Neural cell (in vitro differentiated cells): Measurements from ENCODE around the gene PARP12. TPM values are rescaled to one million over a fixed set of nuclear protein-coding genes. Genes with fewer than 3 reads are reported as not detected.

Experiments
- H2AFZ ChIP-seq: fragments of 200-600, 300-800 bp; sonication (generic), shearing (Covaris generic); 2 replicates; pipeline ENCODE4 v1.6.0; 2014; ENCODE audit warnings: low read depth, mild to moderate bottlenecking, antibody characterized with exemption, low read length, moderate library complexity
- H3F3A ChIP-seq: fragments of 200-600 bp; shearing (Covaris generic); 2 replicates; pipeline ENCODE4 v1.6.1; 2016; ENCODE audit warnings: mild to moderate bottlenecking, moderate library complexity, mixed read lengths, antibody characterized with exemption, low read length; ENCODE audit not compliant: insufficient read depth, poor library complexity, severe bottlenecking
- H3K27ac ChIP-seq: fragments of 200-600, 300-800 bp; sonication (generic), shearing (Covaris generic); 2 replicates; pipeline ENCODE4 v1.5.1; 2014; ENCODE audit warnings: mild to moderate bottlenecking, low read length, moderate library complexity
- H3K27me3 ChIP-seq: fragments of 300-800, 200-600 bp; sonication (generic), shearing (Covaris generic); 2 replicates; pipeline ENCODE4 v1.6.0; 2014; ENCODE audit warnings: mild to moderate bottlenecking, low read depth, low read length, moderate library complexity; ENCODE audit not compliant: insufficient read depth
- H3K36me3 ChIP-seq: fragments of 300-800, 200-600 bp; sonication (generic), shearing (Covaris generic); 2 replicates; pipeline ENCODE4 v1.5.1; 2014; ENCODE audit warnings: mild to moderate bottlenecking, antibody characterized with exemption, low read length, moderate library complexity; ENCODE audit not compliant: insufficient read depth
- H3K4me2 ChIP-seq: fragments of 300-800, 200-600 bp; sonication (generic), shearing (Covaris generic); 2 replicates; pipeline ENCODE4 v1.6.0; 2014; ENCODE audit warnings: mild to moderate bottlenecking, low read length
- H3K4me3 ChIP-seq: fragments of 300-800, 200-600 bp; sonication (generic), shearing (Covaris generic); 2 replicates; pipeline ENCODE4 v1.5.1; 2014; ENCODE audit warnings: mild to moderate bottlenecking, low read length, moderate library complexity
- H3K79me2 ChIP-seq: fragments of 200-600 bp; shearing (Covaris generic); replicated peaks from 2 replicates; pipeline ENCODE4 v1.6.0; 2014; ENCODE audit warnings: mild to moderate bottlenecking, low read length, moderate library complexity; ENCODE audit not compliant: insufficient read depth
- H3K9ac ChIP-seq: fragments of 300-800, 200-600 bp; sonication (generic), shearing (Covaris generic); 2 replicates; pipeline ENCODE4 v1.6.1; 2016; ENCODE audit warnings: mild to moderate bottlenecking, low read length, mixed read lengths
- H3K9me2 ChIP-seq: fragments of 200-600 bp; shearing (Covaris generic); 2 replicates; pipeline ENCODE4 v1.6.1; 2016; ENCODE audit warnings: mild to moderate bottlenecking, low read length, mixed read lengths; ENCODE audit not compliant: insufficient read depth
- H3K9me3 ChIP-seq: fragments of 200-600, 300-800 bp; sonication (generic), shearing (Covaris generic); 2 replicates; pipeline ENCODE4 v1.6.1; 2016; ENCODE audit warnings: mild to moderate bottlenecking, mixed run types, low read length, moderate library complexity, mixed read lengths
- H4K20me1 ChIP-seq: fragments of 200-600 bp; shearing (Covaris generic); 2 replicates; pipeline ENCODE4 v1.6.1; 2016; ENCODE audit warnings: mild to moderate bottlenecking, mixed run types; ENCODE audit not compliant: insufficient read depth
- EP300 ChIP-seq: fragments of 450-650 bp; conservative IDR thresholded peaks from 2 replicates; pipeline ENCODE4 v1.6.1; 2014; ENCODE audit warnings: antibody characterized with exemption, mild to moderate bottlenecking, moderate library complexity; ENCODE audit not compliant: poor library complexity, severe bottlenecking
- EZH2 ChIP-seq: fragments of 200-600, 300-800 bp; shearing (Covaris generic), sonication (generic); IDR thresholded peaks from 2 replicates; pipeline ENCODE4 v1.6.1; 2014; ENCODE audit warnings: antibody characterized with exemption, low read length, borderline replicate concordance, mild to moderate bottlenecking; ENCODE audit not compliant: insufficient read depth, poor library complexity, severe bottlenecking
- MXI1 ChIP-seq: fragments of 450-650 bp; conservative IDR thresholded peaks from 2 replicates; pipeline ENCODE4 v1.6.1; 2014; ENCODE audit warnings: antibody characterized with exemption, mild to moderate bottlenecking; ENCODE audit not compliant: poor library complexity, severe bottlenecking
- POLR2AphosphoS5 ChIP-seq: IDR thresholded peaks from 2 replicates; pipeline ENCODE4 v1.6.1; 2012
- RAD21 ChIP-seq: fragments of 450-650 bp; conservative IDR thresholded peaks from 2 replicates; pipeline ENCODE4 v1.6.1; 2014; ENCODE audit warnings: antibody characterized with exemption, mild to moderate bottlenecking, moderate library complexity
- SMC3 ChIP-seq: fragments of 450-650 bp; conservative IDR thresholded peaks from 2 replicates; pipeline ENCODE4 v1.6.1; 2014; ENCODE audit warnings: antibody characterized with exemption, mild to moderate bottlenecking, moderate library complexity; ENCODE audit not compliant: poor library complexity
- TAF1 ChIP-seq: IDR thresholded peaks from 2 replicates; pipeline ENCODE4 v1.6.1; 2012; ENCODE audit warnings: low read depth
- polyA plus RNA-seq: library from polyadenylated mRNA; depleted of rRNA; stranded (reverse); fragments of >200 nt; gene quantifications from 2 replicates; pipeline ENCODE4 v1.2.3, GENCODE V29; 2014
- TF ChIP-seq, protein P1 (sequence below): IDR thresholded peaks from 2 replicates; pipeline ENCODE4 v1.6.1; 2012; ENCODE audit warnings: borderline replicate concordance
- TF ChIP-seq, protein P2 (sequence below): fragments of 450-650 bp; IDR thresholded peaks from 2 replicates; pipeline ENCODE4 v1.5.1; 2014; ENCODE audit warnings: antibody characterized with exemption, mild to moderate bottlenecking, moderate library complexity; ENCODE audit not compliant: poor library complexity, severe bottlenecking

Gene PARP12
- polyA plus RNA-seq, 1 donor from 2014 or later = not detected

GRCh38 chr7:140059273-140060242 lies 3.2 kb downstream of the PARP12 start:
- TF ChIP-seq EP300 (no peak), MXI1 (no peak), SMC3 (no peak), EZH2 (no peak), RAD21 (no peak), TAF1 (no peak), POLR2AphosphoS5 (no peak)
- TF ChIP-seq, protein P1, sequence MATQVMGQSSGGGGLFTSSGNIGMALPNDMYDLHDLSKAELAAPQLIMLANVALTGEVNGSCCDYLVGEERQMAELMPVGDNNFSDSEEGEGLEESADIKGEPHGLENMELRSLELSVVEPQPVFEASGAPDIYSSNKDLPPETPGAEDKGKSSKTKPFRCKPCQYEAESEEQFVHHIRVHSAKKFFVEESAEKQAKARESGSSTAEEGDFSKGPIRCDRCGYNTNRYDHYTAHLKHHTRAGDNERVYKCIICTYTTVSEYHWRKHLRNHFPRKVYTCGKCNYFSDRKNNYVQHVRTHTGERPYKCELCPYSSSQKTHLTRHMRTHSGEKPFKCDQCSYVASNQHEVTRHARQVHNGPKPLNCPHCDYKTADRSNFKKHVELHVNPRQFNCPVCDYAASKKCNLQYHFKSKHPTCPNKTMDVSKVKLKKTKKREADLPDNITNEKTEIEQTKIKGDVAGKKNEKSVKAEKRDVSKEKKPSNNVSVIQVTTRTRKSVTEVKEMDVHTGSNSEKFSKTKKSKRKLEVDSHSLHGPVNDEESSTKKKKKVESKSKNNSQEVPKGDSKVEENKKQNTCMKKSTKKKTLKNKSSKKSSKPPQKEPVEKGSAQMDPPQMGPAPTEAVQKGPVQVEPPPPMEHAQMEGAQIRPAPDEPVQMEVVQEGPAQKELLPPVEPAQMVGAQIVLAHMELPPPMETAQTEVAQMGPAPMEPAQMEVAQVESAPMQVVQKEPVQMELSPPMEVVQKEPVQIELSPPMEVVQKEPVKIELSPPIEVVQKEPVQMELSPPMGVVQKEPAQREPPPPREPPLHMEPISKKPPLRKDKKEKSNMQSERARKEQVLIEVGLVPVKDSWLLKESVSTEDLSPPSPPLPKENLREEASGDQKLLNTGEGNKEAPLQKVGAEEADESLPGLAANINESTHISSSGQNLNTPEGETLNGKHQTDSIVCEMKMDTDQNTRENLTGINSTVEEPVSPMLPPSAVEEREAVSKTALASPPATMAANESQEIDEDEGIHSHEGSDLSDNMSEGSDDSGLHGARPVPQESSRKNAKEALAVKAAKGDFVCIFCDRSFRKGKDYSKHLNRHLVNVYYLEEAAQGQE = no peak
- TF ChIP-seq, protein P2, sequence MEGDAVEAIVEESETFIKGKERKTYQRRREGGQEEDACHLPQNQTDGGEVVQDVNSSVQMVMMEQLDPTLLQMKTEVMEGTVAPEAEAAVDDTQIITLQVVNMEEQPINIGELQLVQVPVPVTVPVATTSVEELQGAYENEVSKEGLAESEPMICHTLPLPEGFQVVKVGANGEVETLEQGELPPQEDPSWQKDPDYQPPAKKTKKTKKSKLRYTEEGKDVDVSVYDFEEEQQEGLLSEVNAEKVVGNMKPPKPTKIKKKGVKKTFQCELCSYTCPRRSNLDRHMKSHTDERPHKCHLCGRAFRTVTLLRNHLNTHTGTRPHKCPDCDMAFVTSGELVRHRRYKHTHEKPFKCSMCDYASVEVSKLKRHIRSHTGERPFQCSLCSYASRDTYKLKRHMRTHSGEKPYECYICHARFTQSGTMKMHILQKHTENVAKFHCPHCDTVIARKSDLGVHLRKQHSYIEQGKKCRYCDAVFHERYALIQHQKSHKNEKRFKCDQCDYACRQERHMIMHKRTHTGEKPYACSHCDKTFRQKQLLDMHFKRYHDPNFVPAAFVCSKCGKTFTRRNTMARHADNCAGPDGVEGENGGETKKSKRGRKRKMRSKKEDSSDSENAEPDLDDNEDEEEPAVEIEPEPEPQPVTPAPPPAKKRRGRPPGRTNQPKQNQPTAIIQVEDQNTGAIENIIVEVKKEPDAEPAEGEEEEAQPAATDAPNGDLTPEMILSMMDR = no peak
- H3K27me3 ChIP-seq = peaks cover 45% of the 10 kb centered on the region

GRCh38 chr7:140058517-140058916 lies 4.2 kb downstream of the PARP12 start:
- Histone ChIP-seq H3K4me2 (no peak overlapping the region), H4K20me1 (no peaks in the 10 kb centered on the region), H3F3A (no peaks in the 10 kb centered on the region), H2AFZ (no peak overlapping the region), H3K36me3 (no peaks in the 10 kb centered on the region), H3K9ac (no peak overlapping the region), H3K27me3 (peaks cover 39% of the 10 kb centered on the region), H3K9me3 (peaks cover 4% of the 10 kb centered on the region), H3K27ac (no peak overlapping the region), H3K79me2 (no peaks in the 10 kb centered on the region), H3K9me2 (no peaks in the 10 kb centered on the region), H3K4me3 (no peak overlapping the region)
- TF ChIP-seq POLR2AphosphoS5 (no peak), SMC3 (no peak), EZH2 (no peak), TAF1 (no peak), RAD21 (no peak)
- TF ChIP-seq, protein P1 = no peak

More at GRCh38 chr7:140059273-140060242, 3.2 kb downstream of the PARP12 start:
- no peaks in the 10 kb centered on the region for H3K9me2 ChIP-seq
- H3F3A ChIP-seq = no peaks in the 10 kb centered on the region
- H3K9me3 ChIP-seq = peaks cover 4% of the 10 kb centered on the region
- H3K79me2 ChIP-seq = no peaks in the 10 kb centered on the region
- no peaks in the 10 kb centered on the region for H3K36me3 ChIP-seq
- no peak overlapping the region for H3K27ac ChIP-seq
- no peak overlapping the region for H2AFZ ChIP-seq
- H3K4me2 ChIP-seq = no peak overlapping the region
- no peaks in the 10 kb centered on the region for H4K20me1 ChIP-seq
- H3K4me3 ChIP-seq = no peak overlapping the region
- H3K9ac ChIP-seq = no peak overlapping the region
